Hepatocyte (in vitro differentiated cells): ENCODE data around the gene PAMR1. TPM values are rescaled to one million over a fixed set of nuclear protein-coding genes. Genes with fewer than 3 reads are reported as not detected.
A peak's percentile ranks its signal among the peaks of the same experiment; 100 is the strongest.

Experiments used
- DNase-seq: peaks from one replicate; pipeline ENCODE4 v3.0.0-alpha.2; 2016; ENCODE audit warnings: low spot score
- H2AFZ ChIP-seq: fragments of 200-600 bp; sonication (generic); 2 replicates; pipeline ENCODE4 v1.6.0; 2016; ENCODE audit warnings: antibody characterized with exemption, mild to moderate bottlenecking
- H3K27ac ChIP-seq: fragments of 200-600 bp; sonication (generic); 2 replicates; pipeline ENCODE4 v1.5.1; 2016; ENCODE audit warnings: mild to moderate bottlenecking
- H3K27me3 ChIP-seq: fragments of 200-600 bp; sonication (generic); 2 replicates; pipeline ENCODE4 v1.6.1; 2016
- H3K36me3 ChIP-seq: fragments of 200-600 bp; sonication (generic); replicated peaks from 2 replicates; pipeline ENCODE4 v1.5.1; 2016; ENCODE audit warnings: low read depth; ENCODE audit not compliant: insufficient read depth
- H3K4me1 ChIP-seq: fragments of 200-600 bp; sonication (generic); 2 replicates; pipeline ENCODE4 v1.5.1; 2016; ENCODE audit warnings: mild to moderate bottlenecking, moderate library complexity; ENCODE audit not compliant: insufficient read depth
- H3K4me2 ChIP-seq: fragments of 200-600 bp; sonication (generic); 2 replicates; pipeline ENCODE4 v1.6.0; 2016
- H3K4me3 ChIP-seq: fragments of 200-600 bp; sonication (generic); 2 replicates; pipeline ENCODE4 v1.5.1; 2016; ENCODE audit warnings: mild to moderate bottlenecking
- H3K79me2 ChIP-seq: fragments of 200-600 bp; sonication (generic); 2 replicates; pipeline ENCODE4 v1.6.0; 2017; ENCODE audit warnings: mild to moderate bottlenecking
- H3K9me2 ChIP-seq: fragments of 200-600 bp; sonication (generic); replicated peaks from 2 replicates; pipeline ENCODE4 v1.6.0; 2017; ENCODE audit warnings: mild to moderate bottlenecking; ENCODE audit not compliant: insufficient read depth
- H3K9me3 ChIP-seq: fragments of 200-600 bp; sonication (generic); 2 replicates; pipeline ENCODE4 v1.5.1; 2016; ENCODE audit warnings: low read depth, mild to moderate bottlenecking
- H4K20me1 ChIP-seq: fragments of 200-600 bp; sonication (generic); 2 replicates; pipeline ENCODE4 v1.6.0; 2016; ENCODE audit warnings: mild to moderate bottlenecking; ENCODE audit not compliant: insufficient read depth, poor library complexity, severe bottlenecking
- CTCF ChIP-seq: fragments of 200-600 bp; sonication (generic); IDR thresholded peaks from 2 replicates; pipeline ENCODE4 v1.5.1; 2016; ENCODE audit warnings: antibody characterized with exemption, mild to moderate bottlenecking; ENCODE audit not compliant: poor library complexity
- EZH2 ChIP-seq: fragments of 200-600 bp; sonication (generic); IDR thresholded peaks from 2 replicates; pipeline ENCODE4 v1.6.1; 2016; ENCODE audit warnings: antibody characterized with exemption, mild to moderate bottlenecking, borderline replicate concordance
- EZH2phosphoT487 ChIP-seq: fragments of 200-600 bp; sonication (generic); IDR thresholded peaks from one replicate; pipeline ENCODE4 v1.6.1; 2018; ENCODE audit warnings: antibody characterized with exemption, mild to moderate bottlenecking, low read depth, moderate library complexity; ENCODE audit not compliant: unreplicated experiment, severe bottlenecking
- WGBS: methylation state at CpG from one replicate; pipeline ENCODE4 v1.1.6; 2016; ENCODE audit warnings: low lambda C conversion rate; ENCODE audit errors: missing lambda C conversion rate; 5-methylcytosine and 5-hydroxymethylcytosine counted together
- polyA plus RNA-seq: library from polyadenylated mRNA; unstranded; fragments of >200 nt; fragmentation: Nextera tagmentation; extraction: Ambion mirVana; gene quantifications from 2 replicates; pipeline ENCODE4 v1.2.1, GENCODE V29; 2016
- total RNA-seq: library from RNA; depleted of rRNA; stranded (reverse); fragments of >200 nt; gene quantifications from 2 replicates; pipeline ENCODE4 v1.2.3, GENCODE V29; 2014

PAMR1 gene
- total and polyA plus RNA-seq, 2 experiments from 2014 or later, result 26.3 to 31.1 TPM

GRCh38 chr11:35555488-35555887 lies 30.1 kb upstream of the PAMR1 start:
- H3K79me2 ChIP-seq, result no peaks in the 10 kb centered on the region
- H3K9me2 ChIP-seq, result no peaks in the 10 kb centered on the region
- no peaks in the 10 kb centered on the region for H3K27me3 ChIP-seq
- peaks cover 6% of the 10 kb centered on the region for H3K4me1 ChIP-seq
- H3K27ac ChIP-seq, result no peak overlapping the region
- H3K4me3 ChIP-seq, result no peak overlapping the region
- H3K4me2 ChIP-seq, result no peak overlapping the region
- no peaks in the 10 kb centered on the region for H3K36me3 ChIP-seq
- no peak for DNase-seq
- no peak overlapping the region for H2AFZ ChIP-seq
- H3K9me3 ChIP-seq, result no peaks in the 10 kb centered on the region
- TF ChIP-seq EZH2phosphoT487 (no peak), EZH2 (no peak), CTCF (no peak)
- no peaks in the 10 kb centered on the region for H4K20me1 ChIP-seq

- Histone ChIP-seq H3K9me2 (no peaks in the 10 kb centered on the region), H3K27me3 (no peaks in the 10 kb centered on the region), H3K4me2 (no peak overlapping the region), H2AFZ (no peak overlapping the region), H3K79me2 (no peaks in the 10 kb centered on the region), H3K36me3 (no peaks in the 10 kb centered on the region), H3K4me1 (peaks cover 11% of the 10 kb centered on the region), H3K27ac (peak overlapping the region; percentile 32), H3K9me3 (no peaks in the 10 kb centered on the region), H4K20me1 (no peaks in the 10 kb centered on the region), H3K4me3 (no peak overlapping the region)
- TF ChIP-seq EZH2 (no peak), EZH2phosphoT487 (no peak), CTCF (peak; percentile 26)
- WGBS, result 62% methylated on average over 5 of the region's 5 CpGs
- no peak for DNase-seq
These were observed 29.3 kb upstream of the PAMR1 start for GRCh38 chr11:35554491-35555437.

GRCh38 chr11:35553831-35554230 lies 28.4 kb upstream of the PAMR1 start:
- no peaks in the 10 kb centered on the region for H4K20me1 ChIP-seq
- 13% methylated on average over 1 of the region's 1 CpG for WGBS
- H3K9me2 ChIP-seq, result no peaks in the 10 kb centered on the region
- H3K4me3 ChIP-seq, result no peak overlapping the region
- no peak for DNase-seq
- no peaks in the 10 kb centered on the region for H3K27me3 ChIP-seq
- no peak overlapping the region for H3K4me2 ChIP-seq
- peak overlapping the region; percentile 32 for H3K27ac ChIP-seq
- no peaks in the 10 kb centered on the region for H3K36me3 ChIP-seq
- H3K79me2 ChIP-seq, result no peaks in the 10 kb centered on the region
- no peak overlapping the region for H2AFZ ChIP-seq
- H3K4me1 ChIP-seq, result peaks cover 17% of the 10 kb centered on the region
- H3K9me3 ChIP-seq, result no peaks in the 10 kb centered on the region
- TF ChIP-seq EZH2 (no peak), EZH2phosphoT487 (no peak), CTCF (no peak)
